WI38 (cell line): ENCODE data around the gene PSMF1.

Source experiments
- H3K4me3 ChIP-seq: 2 replicates; pipeline ENCODE4 v1.5.1; 2011; ENCODE audit warnings: low read depth, mild to moderate bottlenecking, control low read depth, low read length
- TF ChIP-seq, protein P1 (sequence below): IDR thresholded peaks from 2 replicates; pipeline ENCODE4 v1.5.1; 2012; ENCODE audit warnings: low read depth, mild to moderate bottlenecking, control low read depth, low read length

Gene PSMF1

GRCh38 chr20:1187605-1188171, 69.3 kb downstream of the PSMF1 start:
- H3K4me3 ChIP-seq = no peak overlapping the region
- TF ChIP-seq, protein P1, sequence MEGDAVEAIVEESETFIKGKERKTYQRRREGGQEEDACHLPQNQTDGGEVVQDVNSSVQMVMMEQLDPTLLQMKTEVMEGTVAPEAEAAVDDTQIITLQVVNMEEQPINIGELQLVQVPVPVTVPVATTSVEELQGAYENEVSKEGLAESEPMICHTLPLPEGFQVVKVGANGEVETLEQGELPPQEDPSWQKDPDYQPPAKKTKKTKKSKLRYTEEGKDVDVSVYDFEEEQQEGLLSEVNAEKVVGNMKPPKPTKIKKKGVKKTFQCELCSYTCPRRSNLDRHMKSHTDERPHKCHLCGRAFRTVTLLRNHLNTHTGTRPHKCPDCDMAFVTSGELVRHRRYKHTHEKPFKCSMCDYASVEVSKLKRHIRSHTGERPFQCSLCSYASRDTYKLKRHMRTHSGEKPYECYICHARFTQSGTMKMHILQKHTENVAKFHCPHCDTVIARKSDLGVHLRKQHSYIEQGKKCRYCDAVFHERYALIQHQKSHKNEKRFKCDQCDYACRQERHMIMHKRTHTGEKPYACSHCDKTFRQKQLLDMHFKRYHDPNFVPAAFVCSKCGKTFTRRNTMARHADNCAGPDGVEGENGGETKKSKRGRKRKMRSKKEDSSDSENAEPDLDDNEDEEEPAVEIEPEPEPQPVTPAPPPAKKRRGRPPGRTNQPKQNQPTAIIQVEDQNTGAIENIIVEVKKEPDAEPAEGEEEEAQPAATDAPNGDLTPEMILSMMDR = no peak

GRCh38 chr20:1188347-1188746, 69.9 kb downstream of the PSMF1 start:
- TF ChIP-seq, protein P1 = no peak
- no peak overlapping the region for H3K4me3 ChIP-seq

GRCh38 chr20:1189827-1190226, 71.4 kb downstream of the PSMF1 start:
- no peak overlapping the region for H3K4me3 ChIP-seq
- TF ChIP-seq, protein P1 = no peak

DNA sequence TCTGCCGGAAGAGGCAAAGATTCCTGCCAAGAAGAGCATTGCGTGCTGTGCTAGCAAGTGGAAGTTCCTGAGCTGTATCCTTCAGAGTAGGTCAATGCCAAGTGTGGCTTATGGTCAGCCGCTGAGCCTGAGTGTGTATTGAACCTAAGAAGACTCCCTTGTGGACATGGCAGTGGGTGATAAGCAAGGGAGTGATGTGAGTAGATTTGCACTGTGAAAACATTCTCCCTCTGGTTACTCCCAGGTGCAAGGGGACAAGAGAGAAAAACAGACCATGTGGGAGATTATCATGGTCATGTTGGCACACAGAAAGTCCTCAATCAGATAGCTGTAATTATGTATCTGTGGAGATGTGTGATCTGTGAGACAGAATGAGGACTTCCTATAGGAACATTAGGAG, 72.4 kb downstream of the PSMF1 start:
- TF ChIP-seq, protein P1 = no peak
- no peak overlapping the region for H3K4me3 ChIP-seq

DNA sequence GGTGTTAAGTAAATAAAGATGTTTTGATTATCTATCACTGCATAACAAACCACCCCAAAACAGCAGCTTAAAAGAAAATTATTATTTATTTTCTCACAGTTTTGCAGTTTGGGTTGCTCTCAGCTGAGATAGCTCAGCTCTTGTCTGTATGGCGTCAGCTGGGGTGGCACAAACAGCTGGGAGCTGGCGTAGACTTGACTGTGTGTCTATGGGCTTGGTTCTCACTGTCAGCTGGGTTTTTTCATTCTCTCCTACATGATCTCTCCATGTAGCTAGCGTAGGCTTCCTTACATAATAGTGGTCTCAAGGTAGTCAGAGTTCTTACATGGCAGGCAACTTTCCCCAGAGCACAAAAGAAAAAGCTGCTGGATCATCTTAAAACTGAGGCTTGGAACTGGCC, 72.9 kb downstream of the PSMF1 start:
- TF ChIP-seq, protein P1 = no peak

DNA sequence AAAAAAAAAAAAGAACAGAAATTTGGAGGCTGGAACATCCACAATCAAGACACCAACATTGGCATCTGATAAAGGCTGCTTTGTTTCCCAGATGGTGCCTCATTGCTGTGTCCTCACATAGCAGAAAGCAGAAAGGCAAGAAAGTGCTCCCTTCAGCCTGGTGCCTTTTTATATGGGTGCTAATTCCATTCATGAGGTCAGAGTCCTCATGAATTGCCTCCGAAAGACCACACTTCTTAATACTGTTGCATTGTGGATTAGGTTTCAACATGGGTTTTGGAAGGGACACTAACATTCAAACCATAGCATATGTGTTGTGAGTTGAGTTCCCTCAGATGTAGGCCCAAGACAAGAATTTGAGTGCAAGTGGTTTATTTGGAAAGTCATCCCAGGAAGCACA, 76.8 kb downstream of the PSMF1 start:
- TF ChIP-seq, protein P1 = no peak
- no peak overlapping the region for H3K4me3 ChIP-seq

More for the DNA sequence above, 72.9 kb downstream of the PSMF1 start:
- no peak overlapping the region for H3K4me3 ChIP-seq

- TF ChIP-seq, protein P1 = no peak
- no peak overlapping the region for H3K4me3 ChIP-seq
Measured at GRCh38 chr20:1196634-1197033, 78.2 kb downstream of the PSMF1 start.
